ENCODE data around the gene MLST8.
"Not testable (repeated sequence)": the region's sequence is repeated elsewhere in the genome, so short reads cannot be mapped to it uniquely, and the experiment has no call there.

The MLST8 gene

GRCh38 chr16:2233872-2234812, 28.9 kb downstream of the MLST8 start:
- no peak for DNase-seq

- no peak for DNase-seq
Measured at GRCh38 chr16:2234813-2235170, 29.5 kb downstream of the MLST8 start.

GRCh38 chr16:2235234-2235651, 30.0 kb downstream of the MLST8 start:
- no peak for DNase-seq

- DNase-seq = no peak
Measured at GRCh38 chr16:2235695-2236336, 30.6 kb downstream of the MLST8 start.

GRCh38 chr16:2236337-2237101, 31.3 kb downstream of the MLST8 start, which contains the start of gene DNASE1L2:
Gene DNASE1L2 (plus strand): TSS chr16:2236444. CDS start chr16:2236817, 373 bp downstream.
- no peak for DNase-seq

- DNase-seq = no peak
Measured at GRCh38 chr16:2237102-2237482, 31.8 kb downstream of the MLST8 start.

- DNase-seq = no peak
Measured at GRCh38 chr16:2237493-2238149, 32.4 kb downstream of the MLST8 start.

- no peak for DNase-seq
Measured at GRCh38 chr16:2238150-2238837, 33.0 kb downstream of the MLST8 start.

GRCh38 chr16:2238838-2239675, 33.8 kb downstream of the MLST8 start:
- DNase-seq = no peak

- not testable (repeated sequence) for DNase-seq
Measured at GRCh38 chr16:2240331-2240730, 35.1 kb downstream of the MLST8 start.

- no peak for DNase-seq
Measured at GRCh38 chr16:2242598-2242997, 37.3 kb downstream of the MLST8 start.

- DNase-seq = no peak
Measured at GRCh38 chr16:2243031-2243528, 37.8 kb downstream of the MLST8 start.

- no peak for DNase-seq
Measured at GRCh38 chr16:2243781-2244180, 38.5 kb downstream of the MLST8 start.

- no peak for DNase-seq
Measured at GRCh38 chr16:2244301-2244700, 39.0 kb downstream of the MLST8 start.

- DNase-seq = no peak
Measured at GRCh38 chr16:2244926-2245795, 39.9 kb downstream of the MLST8 start.

GRCh38 chr16:2246301-2246885, 41.1 kb downstream of the MLST8 start:
- no peak for DNase-seq

GRCh38 chr16:2250652-2251295, 45.5 kb downstream of the MLST8 start:
- DNase-seq = peak; percentile 22

- DNase-seq = peak; percentile 60
Measured at GRCh38 chr16:2251296-2252111, 46.2 kb downstream of the MLST8 start, which contains the start of gene ECI1. Gene ECI1 (minus strand): TSS chr16:2251587. CDS start chr16:2251566, 21 bp downstream.
